ENCODE measurements around the gene ADCY6.

Gene ADCY6

DNA sequence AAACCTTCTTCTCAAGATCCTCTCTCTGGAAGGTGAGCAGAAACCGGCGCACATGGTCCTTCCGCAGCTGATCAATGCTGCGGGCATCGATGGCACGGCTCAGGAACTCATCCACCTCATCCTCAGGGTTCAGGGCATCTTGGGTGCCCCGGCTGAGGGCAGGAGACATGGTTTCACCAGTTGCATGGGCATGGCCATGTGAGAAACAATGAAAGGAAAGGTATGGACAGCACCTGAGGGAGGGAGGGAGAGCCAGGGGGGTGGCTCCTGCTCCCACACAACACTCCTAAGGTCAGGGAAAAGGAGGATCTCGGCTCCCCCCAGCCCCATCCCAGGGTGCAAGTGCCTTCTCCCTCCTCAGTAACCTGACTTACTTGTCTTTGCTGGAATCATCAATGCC is 13.6 kb downstream of the ADCY6 start:
- no peak for DNase-seq
- Histone ChIP-seq H3K36me3 (ENCODE audit: control insufficient read depth in 1 of 2, insufficient read depth in 2 of 2, low read depth in 1 of 2, low read length in 2 of 2) (peaks cover 75 to 76% of the 10 kb centered on the region in 2 experiments), H3K9ac (ENCODE audit: low read length) (no peak overlapping the region), H4K91ac (ENCODE audit: low read length) (no peak overlapping the region), H2AFZ (ENCODE audit: low read depth, low read length) (no peak overlapping the region), H3K18ac (ENCODE audit: low read depth in 1 of 2, low read length in 2 of 2) (no peak overlapping the region), H3K9me3 (ENCODE audit: control insufficient read depth, low read length) (no peaks in the 10 kb centered on the region), H2BK15ac (ENCODE audit: low read depth, poor library complexity, severe bottlenecking) (no peak overlapping the region), H3K23ac (ENCODE audit: low read length in 2 of 2) (no peak overlapping the region), H3K14ac (ENCODE audit: low read length in 2 of 2) (no peak overlapping the region), H3K27me3 (ENCODE audit: control insufficient read depth in 1 of 2, insufficient read depth in 1 of 2, low read length in 2 of 2) (no peaks in the 10 kb centered on the region), H3K27ac (ENCODE audit: low read length, poor library complexity, severe bottlenecking) (no peak overlapping the region), H3K4me3 (ENCODE audit: insufficient read depth in 1 of 2, low read depth in 1 of 2, low read length in 2 of 2) (no peak overlapping the region), H2AK5ac (ENCODE audit: low read length, severe bottlenecking) (no peak overlapping the region), H2BK5ac (ENCODE audit: low read depth, low read length, poor library complexity, severe bottlenecking) (no peak overlapping the region), H3K4me1 (ENCODE audit: control insufficient read depth, insufficient read depth, low read depth, low read length) (peaks cover 19% of the 10 kb centered on the region), H3K79me1 (replicated peaks; ENCODE audit: low read length, poor library complexity, severe bottlenecking) (peaks cover 59% of the 10 kb centered on the region), H3K4ac (ENCODE audit: low read depth in 1 of 2, low read length in 2 of 2) (no peak overlapping the region), H2BK120ac (ENCODE audit: low read depth, low read length) (no peak overlapping the region), H3K4me2 (ENCODE audit: low read length, poor library complexity, severe bottlenecking) (no peak overlapping the region), H2BK12ac (ENCODE audit: low read length in 2 of 2) (no peak overlapping the region), H4K8ac (ENCODE audit: low read length) (no peak overlapping the region)
- 99% methylated on average over 7 of the region's 8 CpGs for WGBS

DNA sequence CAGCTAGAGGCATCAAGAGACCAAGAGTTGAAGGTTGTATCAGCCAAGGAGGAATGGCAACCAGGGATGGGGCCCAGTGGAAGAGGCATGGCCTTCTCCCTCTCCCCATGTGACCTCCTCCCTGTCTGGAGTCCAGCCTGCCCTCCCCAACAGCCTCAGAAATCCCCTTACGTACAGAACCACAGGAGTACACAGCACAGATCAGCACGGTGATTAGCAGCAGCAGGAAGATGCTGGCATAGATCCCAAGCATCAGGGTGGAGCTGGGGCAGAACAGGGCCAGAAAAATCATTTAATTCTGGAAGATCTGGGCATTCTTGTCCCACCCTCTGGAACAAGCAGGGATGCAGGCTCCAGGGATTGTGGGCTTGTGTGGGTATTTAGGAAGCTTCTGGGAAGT is 14.4 kb downstream of the ADCY6 start:
- Histone ChIP-seq H3K4ac (ENCODE audit: low read depth in 1 of 2, low read length in 2 of 2) (no peak overlapping the region), H3K4me2 (ENCODE audit: low read length, poor library complexity, severe bottlenecking) (no peak overlapping the region), H4K91ac (ENCODE audit: low read length) (no peak overlapping the region), H2BK5ac (ENCODE audit: low read depth, low read length, poor library complexity, severe bottlenecking) (no peak overlapping the region), H3K79me1 (replicated peaks; ENCODE audit: low read length, poor library complexity, severe bottlenecking) (peaks cover 58% of the 10 kb centered on the region), H3K14ac (ENCODE audit: low read length in 2 of 2) (no peak overlapping the region), H2BK120ac (ENCODE audit: low read depth, low read length) (no peak overlapping the region), H3K4me1 (ENCODE audit: control insufficient read depth, insufficient read depth, low read depth, low read length) (peaks cover 11% of the 10 kb centered on the region), H4K8ac (ENCODE audit: low read length) (no peak overlapping the region), H3K23ac (ENCODE audit: low read length in 2 of 2) (no peak overlapping the region), H2AK5ac (ENCODE audit: low read length, severe bottlenecking) (no peak overlapping the region), H3K18ac (ENCODE audit: low read depth in 1 of 2, low read length in 2 of 2) (no peak overlapping the region), H3K4me3 (ENCODE audit: insufficient read depth in 1 of 2, low read depth in 1 of 2, low read length in 2 of 2) (no peak overlapping the region), H3K9me3 (ENCODE audit: control insufficient read depth, low read length) (no peaks in the 10 kb centered on the region), H3K27me3 (ENCODE audit: control insufficient read depth in 1 of 2, insufficient read depth in 1 of 2, low read length in 2 of 2) (no peaks in the 10 kb centered on the region), H3K27ac (ENCODE audit: low read length, poor library complexity, severe bottlenecking) (no peak overlapping the region), H2AFZ (ENCODE audit: low read depth, low read length) (no peak overlapping the region), H3K36me3 (ENCODE audit: control insufficient read depth in 1 of 2, insufficient read depth in 2 of 2, low read depth in 1 of 2, low read length in 2 of 2) (peaks cover 74 to 79% of the 10 kb centered on the region in 2 experiments), H2BK15ac (ENCODE audit: low read depth, poor library complexity, severe bottlenecking) (no peak overlapping the region), H3K9ac (ENCODE audit: low read length) (no peak overlapping the region), H2BK12ac (ENCODE audit: low read length in 2 of 2) (no peak overlapping the region)
- WGBS, result 83% methylated on average over 2 of the region's 2 CpGs
- no peak for DNase-seq

DNA sequence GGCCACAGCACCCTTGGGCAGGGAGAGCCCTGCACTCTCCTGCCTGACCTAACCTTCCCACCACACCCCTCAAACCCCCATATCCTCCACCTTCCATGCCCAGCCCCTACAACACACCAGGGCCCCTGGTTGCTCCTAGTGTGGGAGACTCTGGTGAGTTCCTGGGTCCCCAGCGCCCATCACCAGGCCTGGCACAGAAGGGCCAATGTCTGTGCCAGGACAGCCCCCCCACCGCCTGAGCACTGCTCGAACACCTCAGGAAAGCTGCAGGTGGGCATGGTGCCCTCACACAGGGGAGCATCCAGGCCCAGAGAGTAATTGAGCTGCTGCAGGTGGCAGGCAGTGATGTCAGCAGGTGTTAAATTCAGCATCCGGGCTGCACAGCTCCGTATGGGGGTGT is 15.2 kb downstream of the ADCY6 start:
- no peak overlapping the region for H3K14ac ChIP-seq (ENCODE audit: low read length in 2 of 2)
- no peak overlapping the region for H3K4me3 ChIP-seq (ENCODE audit: insufficient read depth in 1 of 2, low read depth in 1 of 2, low read length in 2 of 2)
- H3K9ac ChIP-seq (ENCODE audit: low read length), result no peak overlapping the region
- H2AFZ ChIP-seq (ENCODE audit: low read depth, low read length), result no peak overlapping the region
- 92% methylated on average over 5 of the region's 5 CpGs for WGBS
- no peak overlapping the region for H3K23ac ChIP-seq (ENCODE audit: low read length in 2 of 2)
- H2BK15ac ChIP-seq (ENCODE audit: low read depth, poor library complexity, severe bottlenecking), result no peak overlapping the region
- no peak overlapping the region for H2BK5ac ChIP-seq (ENCODE audit: low read depth, low read length, poor library complexity, severe bottlenecking)
- H3K36me3 ChIP-seq (ENCODE audit: control insufficient read depth in 1 of 2, insufficient read depth in 2 of 2, low read depth in 1 of 2, low read length in 2 of 2), result peaks cover 80 to 83% of the 10 kb centered on the region in 2 experiments
- H3K18ac ChIP-seq (ENCODE audit: low read depth in 1 of 2, low read length in 2 of 2), result no peak overlapping the region
- H4K91ac ChIP-seq (ENCODE audit: low read length), result peak overlapping the region; percentile 29
- H3K4ac ChIP-seq (ENCODE audit: low read depth in 1 of 2, low read length in 2 of 2), result no peak overlapping the region
- H3K9me3 ChIP-seq (ENCODE audit: control insufficient read depth, low read length), result no peaks in the 10 kb centered on the region
- H3K4me2 ChIP-seq (ENCODE audit: low read length, poor library complexity, severe bottlenecking), result no peak overlapping the region
- H3K27me3 ChIP-seq (ENCODE audit: control insufficient read depth in 1 of 2, insufficient read depth in 1 of 2, low read length in 2 of 2), result no peaks in the 10 kb centered on the region
- peaks cover 8% of the 10 kb centered on the region for H3K4me1 ChIP-seq (ENCODE audit: control insufficient read depth, insufficient read depth, low read depth, low read length)
- H2BK120ac ChIP-seq (ENCODE audit: low read depth, low read length), result no peak overlapping the region
- no peak overlapping the region for H2BK12ac ChIP-seq (ENCODE audit: low read length in 2 of 2)
- no peak overlapping the region for H3K27ac ChIP-seq (ENCODE audit: low read length, poor library complexity, severe bottlenecking)
- no peak overlapping the region for H2AK5ac ChIP-seq (ENCODE audit: low read length, severe bottlenecking)
- no peak for DNase-seq
- no peak overlapping the region for H4K8ac ChIP-seq (ENCODE audit: low read length)
- peaks cover 56% of the 10 kb centered on the region for H3K79me1 ChIP-seq (replicated peaks; ENCODE audit: low read length, poor library complexity, severe bottlenecking)

GRCh38 chr12:48771588-48772112 is 17.2 kb downstream of the ADCY6 start:
- no peak overlapping the region for H4K91ac ChIP-seq (ENCODE audit: low read length)
- no peak overlapping the region for H3K4me2 ChIP-seq (ENCODE audit: low read length, poor library complexity, severe bottlenecking)
- no peak overlapping the region for H2AK5ac ChIP-seq (ENCODE audit: low read length, severe bottlenecking)
- H3K36me3 ChIP-seq (ENCODE audit: control insufficient read depth in 1 of 2, insufficient read depth in 2 of 2, low read depth in 1 of 2, low read length in 2 of 2), result peaks cover 80 to 84% of the 10 kb centered on the region in 2 experiments
- no peak for DNase-seq
- H2AFZ ChIP-seq (ENCODE audit: low read depth, low read length), result no peak overlapping the region
- H2BK5ac ChIP-seq (ENCODE audit: low read depth, low read length, poor library complexity, severe bottlenecking), result no peak overlapping the region
- peaks cover 5% of the 10 kb centered on the region for H3K4me1 ChIP-seq (ENCODE audit: control insufficient read depth, insufficient read depth, low read depth, low read length)
- no peak overlapping the region for H3K18ac ChIP-seq (ENCODE audit: low read depth in 1 of 2, low read length in 2 of 2)
- no peak overlapping the region for H3K14ac ChIP-seq (ENCODE audit: low read length in 2 of 2)
- H3K79me1 ChIP-seq (replicated peaks; ENCODE audit: low read length, poor library complexity, severe bottlenecking), result peaks cover 46% of the 10 kb centered on the region
- no peak overlapping the region for H3K23ac ChIP-seq (ENCODE audit: low read length in 2 of 2)
- no peak overlapping the region for H4K8ac ChIP-seq (ENCODE audit: low read length)
- WGBS, result 94% methylated on average over 12 of the region's 13 CpGs
- H3K27ac ChIP-seq (ENCODE audit: low read length, poor library complexity, severe bottlenecking), result no peak overlapping the region
- no peaks in the 10 kb centered on the region for H3K9me3 ChIP-seq (ENCODE audit: control insufficient read depth, low read length)
- no peak overlapping the region for H3K4ac ChIP-seq (ENCODE audit: low read depth in 1 of 2, low read length in 2 of 2)
- H3K27me3 ChIP-seq (ENCODE audit: control insufficient read depth in 1 of 2, insufficient read depth in 1 of 2, low read length in 2 of 2), result no peaks in the 10 kb centered on the region
- H3K9ac ChIP-seq (ENCODE audit: low read length), result no peak overlapping the region
- no peak overlapping the region for H2BK15ac ChIP-seq (ENCODE audit: low read depth, poor library complexity, severe bottlenecking)
- H2BK120ac ChIP-seq (ENCODE audit: low read depth, low read length), result no peak overlapping the region
- no peak overlapping the region for H2BK12ac ChIP-seq (ENCODE audit: low read length in 2 of 2)
- H3K4me3 ChIP-seq (ENCODE audit: insufficient read depth in 1 of 2, low read depth in 1 of 2, low read length in 2 of 2), result no peak overlapping the region

All from mesenchymal stem cell (in vitro differentiated cells and primary cell).